ENCODE results near the gene DUSP8. TPM values are rescaled to one million over a fixed set of nuclear protein-coding genes. Genes with fewer than 3 reads are reported as not detected.
A peak's percentile ranks its signal among the peaks of the same experiment; 100 is the strongest.

DUSP8 gene
- total RNA-seq, 2 donors from 2014 or later, result 79.5 to 90.1 TPM

GRCh38 chr11:1504138-1504537 is 67.9 kb downstream of the DUSP8 start:
- peak overlapping the region; percentile 63 for H3K27ac Mint-ChIP-seq
- no peak overlapping the region for H3K4me3 Mint-ChIP-seq
- peaks cover 30% of the 10 kb centered on the region for H3K4me1 Mint-ChIP-seq
- no peaks in the 10 kb centered on the region for H3K27me3 Mint-ChIP-seq
- DNase-seq (no peak), ATAC-seq (no peak)
- no peaks in the 10 kb centered on the region for H3K9me3 ChIP-seq (ENCODE audit: control insufficient read depth, low read length, poor library complexity, severe bottlenecking)
- H3K36me3 Mint-ChIP-seq (ENCODE audit: low read depth), result peaks cover 7% of the 10 kb centered on the region

Other genes starting within 250 kb of the DUSP8 start
- under 1 TPM; 0.23 to 0.25 TPM for gene BRSK2, start 182.3 kb downstream of the DUSP8 start, total RNA-seq
- gene MOB2, start 85.5 kb downstream of the DUSP8 start, total RNA-seq, result 10 to 100 TPM; 65.0 to 65.7 TPM
- gene KRTAP5-1, start 13.0 kb upstream of the DUSP8 start, total RNA-seq, result not detected
- not detected for gene KRTAP5-2, start 26.0 kb upstream of the DUSP8 start, total RNA-seq
- gene KRTAP5-3, start 36.2 kb upstream of the DUSP8 start, total RNA-seq, result not detected
- not detected for gene KRTAP5-4, start 49.9 kb upstream of the DUSP8 start, total RNA-seq
- not detected for gene KRTAP5-5, start 57.5 kb upstream of the DUSP8 start, total RNA-seq
- not detected for gene KRTAP5-6, start 124.9 kb upstream of the DUSP8 start, total RNA-seq
- under 1 TPM; 0.78 to 0.90 TPM for gene IFITM10, start 178.3 kb upstream of the DUSP8 start, total RNA-seq
- 10 to 100 TPM; 79.6 to 83.2 TPM for gene CTSD, start 191.7 kb upstream of the DUSP8 start, total RNA-seq